Measurements from ENCODE around the gene GPS1. TPM values are rescaled to one million over a fixed set of nuclear protein-coding genes. Genes with fewer than 3 reads are reported as not detected.

GPS1 gene
- total RNA-seq, 6 donors from 2014 or later: 55.2 to 147 (median 108) TPM

GRCh38 chr17:82055023-82055964, 3.6 kb downstream of the GPS1 start:
- Histone ChIP-seq H3K9me3 (no peaks in the 10 kb centered on the region), H3K27me3 (no peaks in the 10 kb centered on the region), H3K4me1 (peaks cover 15 to 32% (median 24%) of the 10 kb centered on the region in 4 donors), H3K4me3 (no peak overlapping the region), H3K27ac (no peak overlapping the region), H3K36me3 (peaks cover 11 to 68% (median 62%) of the 10 kb centered on the region in 4 donors)
- TF ChIP-seq EP300 (IDR thresholded peaks at IDR 0.05) (no peak), CTCF (IDR thresholded peaks at IDR 0.05) (no peak), POLR2AphosphoS5 (IDR thresholded peaks at IDR 0.05) (no peak), POLR2A (IDR thresholded peaks at IDR 0.05) (no peak)
- DNase-seq (no peak), ATAC-seq (ENCODE audit: low FRiP score in 2 of 2) (no peak)
- WGBS, 2 donors: 74 to 88% methylated on average over 16 to 25 of the region's 26 CpGs

DNA sequence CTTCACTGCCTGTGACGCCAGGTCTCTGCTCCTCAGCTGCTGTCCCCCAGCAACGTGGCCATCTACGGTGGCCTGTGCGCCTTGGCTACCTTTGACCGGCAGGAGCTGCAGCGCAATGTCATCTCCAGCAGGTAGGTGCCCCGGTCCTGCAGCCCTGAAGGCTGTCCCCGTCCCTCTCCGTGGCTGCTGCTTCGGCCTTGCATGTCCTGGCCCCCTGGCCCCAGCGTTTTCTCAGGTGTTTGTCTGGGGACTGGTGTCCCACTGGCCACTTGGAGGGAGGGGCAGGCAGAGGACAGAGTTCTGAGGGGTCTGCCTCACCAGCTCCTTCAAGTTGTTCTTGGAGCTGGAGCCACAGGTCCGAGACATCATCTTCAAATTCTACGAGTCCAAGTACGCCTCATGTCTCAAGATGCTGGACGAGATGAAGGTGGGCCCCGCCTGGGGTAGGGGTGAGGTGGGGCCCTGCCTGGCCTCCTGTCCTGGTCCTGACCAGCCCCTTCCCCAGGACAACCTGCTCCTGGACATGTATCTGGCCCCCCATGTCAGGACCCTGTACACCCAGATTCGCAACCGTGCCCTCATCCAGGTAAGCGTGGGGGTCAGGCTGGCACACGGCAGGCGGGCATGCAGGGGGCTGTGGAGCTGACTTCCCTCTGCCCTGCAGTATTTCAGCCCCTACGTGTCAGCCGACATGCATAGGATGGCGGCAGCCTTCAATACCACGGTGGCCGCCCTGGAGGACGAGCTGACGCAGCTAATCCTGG, 4.4 kb downstream of the GPS1 start:
- no peak for TF ChIP-seq POLR2AphosphoS5 (IDR thresholded peaks at IDR 0.05)
- no peak for TF ChIP-seq POLR2A (IDR thresholded peaks at IDR 0.05)
- TF ChIP-seq CTCF (IDR thresholded peaks at IDR 0.05): no peak
- TF ChIP-seq EP300 (IDR thresholded peaks at IDR 0.05): no peak
- Histone ChIP-seq H3K27ac (no peak overlapping the region), H3K4me1 (peaks cover 9 to 24% (median 16%) of the 10 kb centered on the region in 4 donors), H3K27me3 (no peaks in the 10 kb centered on the region), H3K36me3 (peaks cover 12 to 76% (median 71%) of the 10 kb centered on the region in 4 donors), H3K4me3 (no peak overlapping the region), H3K9me3 (no peaks in the 10 kb centered on the region)
- DNase-seq (no peak), ATAC-seq (ENCODE audit: low FRiP score in 2 of 2) (no peak)
- 97 to 100% methylated on average over 8 to 28 of the region's 28 CpGs for WGBS, 2 donors

DNA sequence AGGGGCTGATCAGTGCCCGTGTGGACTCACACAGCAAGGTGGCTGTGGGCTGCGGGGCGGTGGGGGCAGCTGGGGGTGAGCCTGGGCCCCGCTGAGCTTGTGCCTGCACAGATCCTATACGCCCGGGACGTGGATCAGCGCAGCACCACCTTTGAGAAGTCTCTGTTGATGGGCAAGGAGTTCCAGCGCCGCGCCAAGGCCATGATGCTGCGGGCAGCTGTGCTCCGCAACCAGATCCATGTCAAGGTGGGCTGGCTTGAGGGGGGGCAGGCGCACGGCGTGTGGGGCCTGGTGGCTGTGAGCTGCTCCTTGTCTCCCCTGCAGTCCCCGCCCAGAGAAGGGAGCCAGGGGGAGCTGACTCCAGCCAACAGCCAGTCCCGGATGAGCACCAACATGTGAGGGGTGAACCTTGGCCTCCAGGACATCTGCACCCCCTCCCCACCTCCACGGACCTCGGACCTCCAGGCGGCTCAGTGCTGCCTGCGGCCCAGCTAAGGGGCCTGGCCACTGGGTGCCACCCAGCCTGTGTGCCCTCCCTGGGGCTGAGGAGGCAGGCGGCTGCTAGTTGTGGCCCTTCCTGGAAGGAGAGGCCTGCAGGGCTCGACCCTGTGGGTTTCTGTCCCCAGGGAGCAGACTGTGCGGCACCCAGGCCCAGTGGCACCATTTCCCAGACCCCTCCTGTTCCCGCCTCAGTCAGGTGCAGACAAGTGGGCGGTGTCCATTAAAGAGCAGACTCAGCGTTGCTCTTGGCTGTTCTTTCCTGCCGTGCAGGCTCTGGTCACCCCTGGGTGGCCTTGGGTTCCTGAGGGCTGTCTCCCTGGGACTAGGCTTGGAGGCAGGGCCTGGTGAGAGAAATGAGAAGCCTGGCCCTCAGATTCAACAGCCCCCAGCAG, 5.3 kb downstream of the GPS1 start:
- peak in 1 of 2 donors; percentile 76 for DNase-seq
- 84 to 94% methylated on average over 11 to 25 of the region's 29 CpGs for WGBS, 2 donors
- peaks cover 9 to 22% (median 16%) of the 10 kb centered on the region in 4 donors for H3K4me1 ChIP-seq

More for the DNA sequence above, 5.3 kb downstream of the GPS1 start:
- TF ChIP-seq EP300 (IDR thresholded peaks at IDR 0.05) (no peak), POLR2AphosphoS5 (IDR thresholded peaks at IDR 0.05) (no peak), CTCF (IDR thresholded peaks at IDR 0.05) (no peak), POLR2A (IDR thresholded peaks at IDR 0.05) (no peak)
- Histone ChIP-seq H3K36me3 (peaks cover 15 to 83% (median 79%) of the 10 kb centered on the region in 4 donors), H3K9me3 (no peaks in the 10 kb centered on the region), H3K27ac (no peak overlapping the region), H3K27me3 (no peaks in the 10 kb centered on the region), H3K4me3 (no peak overlapping the region)
- ATAC-seq (ENCODE audit: low FRiP score in 2 of 2): no peak
